Activated naive CD8-positive, alpha-beta T cell treated with anti-CD3 and anti-CD28 coated beads, Interleukin-2, amount 10 ng/mL, durations not matched to agents 7 days and 5 days (primary cell): ENCODE data around the gene MSI1. TPM values are rescaled to one million over a fixed set of nuclear protein-coding genes. Genes with fewer than 3 reads are reported as not detected.
"Not testable (repeated sequence)": the region's sequence is repeated elsewhere in the genome, so short reads cannot be mapped to it uniquely, and the experiment has no call there.

Source experiments
- ATAC-seq: fragments of 150-1000 bp; cut with Tn5 transposase; one replicate; pipeline ENCODE4 v1.10.0; 2021; ENCODE audit warnings: low read depth, moderate library complexity
- POLR2A ChIA-PET: fragments of 350-600 bp; sonication (Branson Sonifier 250); formaldehyde crosslinking; loops from one replicate; lab custom pipeline; 2021; ENCODE audit warnings: antibody characterized with exemption; lab: Charles Lee
- DNase-seq: peaks from one replicate; pipeline ENCODE4 v3.0.0; 2021
- H3K27ac Mint-ChIP-seq: one replicate; pipeline ENCODE4 v1.8.0; 2022; ENCODE audit warnings: mild to moderate bottlenecking, mixed read lengths
- H3K27me3 Mint-ChIP-seq: one replicate; pipeline ENCODE4 v1.8.0; 2022; ENCODE audit warnings: mild to moderate bottlenecking, moderate library complexity, mixed read lengths
- H3K36me3 Mint-ChIP-seq: one replicate; pipeline ENCODE4 v1.8.0; 2021; ENCODE audit warnings: mild to moderate bottlenecking, mixed read lengths
- H3K4me1 Mint-ChIP-seq: one replicate; pipeline ENCODE4 v1.8.0; 2021; ENCODE audit warnings: mixed read lengths
- H3K4me3 Mint-ChIP-seq: one replicate; pipeline ENCODE4 v1.8.0; 2022; ENCODE audit warnings: mild to moderate bottlenecking, moderate library complexity, mixed read lengths
- H3K9me3 Mint-ChIP-seq: one replicate; pipeline ENCODE4 v1.8.0; 2021; ENCODE audit warnings: mixed read lengths
- total RNA-seq, 2 experiments: library from RNA; stranded (reverse); gene quantifications; one replicate each; pipeline ENCODE4 v1.2.3, GENCODE V29; 2021

Gene MSI1
- total RNA-seq, 2 experiments from 2014 or later = not detected

DNA sequence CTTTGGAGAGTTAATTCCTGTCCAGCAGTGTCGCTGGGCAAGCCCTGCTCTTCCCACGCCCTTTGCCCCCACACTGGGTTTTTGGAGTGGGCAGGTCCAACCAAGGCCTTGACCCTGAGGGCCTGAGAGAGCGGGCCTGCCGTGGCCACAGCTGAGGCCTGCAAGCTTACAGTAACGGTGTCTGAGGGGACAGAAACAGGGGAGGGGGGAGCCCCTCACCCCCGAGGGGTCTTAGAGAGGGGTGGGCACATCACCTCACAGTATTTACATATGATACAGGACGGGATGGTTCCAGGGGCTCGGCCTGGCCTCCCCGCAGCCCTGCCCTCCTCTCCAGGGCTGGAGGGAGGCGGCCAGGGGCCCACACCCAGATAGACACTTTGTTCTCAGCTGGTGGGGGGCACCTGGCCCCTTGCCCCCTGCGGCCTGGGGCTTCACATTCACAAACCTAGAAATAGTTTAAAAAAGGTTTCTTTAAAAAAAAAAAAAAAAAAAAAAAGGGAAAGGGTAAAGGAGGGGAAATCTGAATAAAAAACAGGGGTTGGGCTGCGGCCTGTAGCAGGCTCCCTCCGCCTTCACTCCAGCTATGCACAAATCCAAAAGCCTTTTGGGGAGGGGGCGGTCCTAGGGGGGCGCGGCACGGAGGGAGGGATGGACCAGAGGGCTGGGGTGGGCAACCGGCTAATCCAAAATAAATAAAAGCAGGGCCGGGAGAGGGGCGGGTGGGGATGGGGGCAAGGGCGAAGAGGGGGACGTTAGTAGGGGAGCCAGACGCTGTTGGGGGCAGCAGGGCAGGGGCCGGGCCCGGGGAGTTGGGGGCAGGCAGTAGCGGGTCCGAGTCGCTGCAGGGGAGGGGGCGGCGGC lies 26.6 kb downstream of the MSI1 start:
- Mint-ChIP-seq H3K4me1 (no peaks in the 10 kb centered on the region), H3K9me3 (peaks cover 10% of the 10 kb centered on the region), H3K36me3 (no peaks in the 10 kb centered on the region), H3K4me3 (no peak overlapping the region), H3K27me3 (peaks cover 9% of the 10 kb centered on the region), H3K27ac (no peak overlapping the region)
- ATAC-seq = no peak
- no peak for DNase-seq
- POLR2A ChIA-PET = interaction anchor here (0.5 kb wide), 1 partner anchor 78 kb away, joined by 7 read pairs; no protein-coding TSS in a partner anchor

DNA sequence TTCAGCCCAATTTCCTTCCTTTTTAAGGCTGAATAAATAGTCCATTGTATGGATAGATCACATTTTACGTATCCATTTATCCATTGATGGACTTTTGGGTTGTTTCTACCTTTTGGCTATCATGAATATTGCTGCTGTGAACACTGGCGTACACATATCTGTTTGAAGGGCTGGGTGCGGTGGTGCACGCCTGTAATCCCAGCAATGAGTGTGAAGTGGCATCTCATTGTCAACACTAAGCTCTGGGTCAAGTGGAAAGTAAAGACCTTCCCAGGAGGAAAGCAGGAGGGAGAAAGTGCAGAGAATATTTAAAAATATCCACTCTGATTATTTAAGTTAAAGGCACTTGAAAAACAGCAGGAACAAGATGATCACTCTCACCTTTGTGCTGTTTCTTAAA lies 29.7 kb downstream of the MSI1 start:
- Mint-ChIP-seq H3K4me3 (no peak overlapping the region), H3K9me3 (peaks cover 21% of the 10 kb centered on the region), H3K4me1 (no peaks in the 10 kb centered on the region), H3K27me3 (peaks cover 11% of the 10 kb centered on the region), H3K36me3 (no peaks in the 10 kb centered on the region), H3K27ac (peak overlapping the region; percentile 68)
- no peak for DNase-seq
- POLR2A ChIA-PET = no interaction called here
- ATAC-seq = no peak

DNA sequence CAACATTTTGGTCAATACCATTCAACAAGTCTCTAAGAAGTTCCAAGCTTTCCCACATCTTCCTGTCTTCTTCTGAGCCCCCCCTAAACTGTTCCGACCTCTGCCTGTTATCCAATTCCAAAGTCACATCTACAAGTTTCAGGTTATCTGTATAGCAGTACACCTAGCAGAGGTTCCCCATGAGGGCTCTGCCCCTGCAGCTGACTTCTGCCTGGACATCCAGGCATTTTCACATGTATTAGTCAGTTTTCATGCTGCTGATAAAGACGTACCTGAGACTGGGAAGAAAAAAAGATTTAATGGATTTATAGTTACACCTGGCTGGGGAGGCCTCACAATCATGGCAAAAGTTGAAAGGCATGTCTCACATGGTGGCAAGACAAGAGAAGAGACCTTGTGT lies 31.2 kb downstream of the MSI1 start:
- DNase-seq (no peak), ATAC-seq (no peak)
- H3K27me3 Mint-ChIP-seq = peaks cover 14% of the 10 kb centered on the region
- no peaks in the 10 kb centered on the region for H3K4me1 Mint-ChIP-seq
- no peak overlapping the region for H3K4me3 Mint-ChIP-seq
- no peak overlapping the region for H3K27ac Mint-ChIP-seq
- POLR2A ChIA-PET = no interaction called here
- peaks cover 21% of the 10 kb centered on the region for H3K9me3 Mint-ChIP-seq
- no peaks in the 10 kb centered on the region for H3K36me3 Mint-ChIP-seq

DNA sequence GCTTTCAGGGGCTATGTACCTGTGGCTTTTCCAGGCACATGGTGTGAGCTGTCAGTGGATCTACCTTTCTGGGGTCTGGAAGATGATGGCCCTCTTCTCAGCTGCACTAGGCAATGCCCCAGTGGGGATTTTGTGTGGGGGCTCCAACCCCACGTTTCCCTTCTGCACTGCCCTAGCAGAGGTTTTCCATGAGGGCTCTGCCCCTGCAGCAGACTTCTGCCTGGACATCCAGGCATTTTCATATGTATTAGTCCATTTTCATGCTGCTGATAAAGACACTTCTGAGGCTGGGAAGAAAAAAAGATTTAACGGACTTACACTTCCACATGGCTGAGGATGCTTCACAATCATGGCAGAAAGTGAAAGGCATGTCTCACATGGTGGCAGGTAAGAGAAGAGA lies 32.6 kb downstream of the MSI1 start:
- H3K36me3 Mint-ChIP-seq, H3K4me3 Mint-ChIP-seq, H3K4me1 Mint-ChIP-seq, DNase-seq, H3K27ac Mint-ChIP-seq, ATAC-seq, POLR2A ChIA-PET: not testable (repeated sequence)
- Mint-ChIP-seq H3K27me3 (peaks cover 16% of the 10 kb centered on the region), H3K9me3 (peaks cover 21% of the 10 kb centered on the region)

DNA sequence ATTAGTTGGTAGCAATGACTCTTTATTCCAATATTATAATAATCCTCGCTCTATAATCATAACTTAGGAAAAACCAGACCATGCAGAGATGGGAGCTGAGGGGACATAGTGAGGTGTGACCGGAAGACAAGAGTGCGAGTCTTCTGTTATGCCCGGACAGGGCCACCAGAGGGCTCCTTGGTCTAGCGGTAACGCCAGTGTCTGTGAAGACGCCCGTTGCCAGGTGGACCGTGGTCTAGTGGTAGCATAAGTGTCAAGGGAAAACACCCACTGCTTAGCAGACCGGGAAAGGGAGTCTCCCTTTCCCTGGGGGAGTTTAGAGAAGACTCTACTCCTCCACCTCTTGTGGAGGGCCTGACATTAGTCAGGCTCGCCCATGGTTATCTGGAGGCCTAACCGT lies 33.5 kb downstream of the MSI1 start:
- Mint-ChIP-seq H3K27me3 (peaks cover 16% of the 10 kb centered on the region), H3K9me3 (peaks cover 21% of the 10 kb centered on the region)
- not testable (repeated sequence) for H3K36me3 Mint-ChIP-seq, ATAC-seq, H3K4me3 Mint-ChIP-seq, DNase-seq, H3K4me1 Mint-ChIP-seq, H3K27ac Mint-ChIP-seq
- POLR2A ChIA-PET = interaction anchor here (0.9 kb wide), 1 partner anchor 102 kb away, joined by 5 read pairs; the partner anchor contains the start of gene COX6A1

DNA sequence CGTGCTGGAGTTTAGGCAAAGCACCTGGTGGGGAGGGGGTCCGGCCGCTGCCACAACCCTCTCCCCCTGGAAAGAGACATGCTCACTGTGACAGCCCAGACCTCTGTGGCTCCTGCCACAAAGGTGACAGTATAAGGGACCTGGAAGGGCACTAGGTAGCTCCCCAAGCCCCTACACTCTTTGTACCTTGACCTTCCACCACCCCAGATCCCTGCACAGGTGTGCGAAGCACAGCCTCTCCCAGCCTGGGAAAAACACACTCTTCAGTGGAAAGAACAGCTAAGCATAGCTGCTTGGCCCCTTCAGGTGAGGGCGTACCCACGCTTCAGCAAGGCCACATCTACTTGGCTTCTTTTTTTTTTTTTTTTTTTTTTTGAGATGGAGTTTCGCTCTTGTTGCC lies 36.4 kb downstream of the MSI1 start:
- H3K36me3 Mint-ChIP-seq = no peaks in the 10 kb centered on the region
- peaks cover 8% of the 10 kb centered on the region for H3K27me3 Mint-ChIP-seq
- H3K27ac Mint-ChIP-seq = no peak overlapping the region
- no peak overlapping the region for H3K4me3 Mint-ChIP-seq
- peaks cover 12% of the 10 kb centered on the region for H3K9me3 Mint-ChIP-seq
- H3K4me1 Mint-ChIP-seq = no peaks in the 10 kb centered on the region
- POLR2A ChIA-PET = interaction anchor here (0.6 to 0.7 kb wide), 3 partner anchors 38 to 553 kb away, joined by 4 to 5 read pairs (median 4); no protein-coding TSS in a partner anchor
- DNase-seq (no peak), ATAC-seq (no peak)

DNA sequence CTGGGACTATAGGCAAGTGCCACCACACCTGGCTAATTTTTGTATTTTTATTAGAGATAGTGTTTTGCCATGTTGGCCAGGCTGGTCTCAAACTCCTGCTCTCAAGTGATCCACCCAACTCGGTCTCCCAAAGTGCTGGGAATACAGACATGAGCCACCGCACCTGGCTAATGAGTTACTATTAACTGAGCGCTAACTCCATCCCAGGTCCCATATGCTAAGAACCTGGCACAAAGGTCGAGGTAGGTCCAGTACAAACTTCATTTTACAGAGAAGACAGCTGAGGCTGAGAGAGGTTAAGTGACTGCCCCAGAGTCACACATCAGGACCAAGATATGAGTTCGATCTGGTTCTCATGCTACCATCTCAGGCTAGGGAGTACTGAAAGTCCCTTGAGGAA lies 36.9 kb downstream of the MSI1 start:
- H3K27ac Mint-ChIP-seq = no peak overlapping the region
- H3K27me3 Mint-ChIP-seq = peaks cover 8% of the 10 kb centered on the region
- DNase-seq = no peak
- H3K9me3 Mint-ChIP-seq = peaks cover 9% of the 10 kb centered on the region
- no peak for ATAC-seq
- POLR2A ChIA-PET = no interaction called here
- no peaks in the 10 kb centered on the region for H3K4me1 Mint-ChIP-seq
- no peaks in the 10 kb centered on the region for H3K36me3 Mint-ChIP-seq
- H3K4me3 Mint-ChIP-seq = no peak overlapping the region

DNA sequence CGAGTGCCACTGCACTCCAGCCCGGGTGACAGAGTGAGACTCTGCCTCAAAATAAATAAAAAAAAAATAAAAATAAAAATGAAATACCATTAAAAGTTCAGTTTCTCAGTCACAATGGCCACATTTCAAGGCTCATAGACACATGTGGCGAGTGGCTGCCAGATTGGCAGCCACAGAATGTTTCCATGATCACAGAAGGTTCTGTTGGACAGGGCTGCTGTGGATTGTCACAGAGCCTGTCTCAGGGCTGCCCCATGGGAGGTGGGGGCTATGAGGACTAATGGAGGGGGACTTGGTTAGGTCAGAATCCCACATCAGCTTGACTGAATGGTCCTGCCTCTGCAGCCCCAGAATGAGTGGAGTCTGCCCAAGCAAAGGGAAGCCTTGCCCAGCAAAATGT lies 37.6 kb downstream of the MSI1 start:
- Mint-ChIP-seq H3K4me3 (no peak overlapping the region), H3K27ac (no peak overlapping the region), H3K27me3 (peaks cover 8% of the 10 kb centered on the region), H3K36me3 (no peaks in the 10 kb centered on the region), H3K9me3 (peaks cover 5% of the 10 kb centered on the region), H3K4me1 (no peaks in the 10 kb centered on the region)
- POLR2A ChIA-PET = no interaction called here
- ATAC-seq (no peak), DNase-seq (no peak)

DNA sequence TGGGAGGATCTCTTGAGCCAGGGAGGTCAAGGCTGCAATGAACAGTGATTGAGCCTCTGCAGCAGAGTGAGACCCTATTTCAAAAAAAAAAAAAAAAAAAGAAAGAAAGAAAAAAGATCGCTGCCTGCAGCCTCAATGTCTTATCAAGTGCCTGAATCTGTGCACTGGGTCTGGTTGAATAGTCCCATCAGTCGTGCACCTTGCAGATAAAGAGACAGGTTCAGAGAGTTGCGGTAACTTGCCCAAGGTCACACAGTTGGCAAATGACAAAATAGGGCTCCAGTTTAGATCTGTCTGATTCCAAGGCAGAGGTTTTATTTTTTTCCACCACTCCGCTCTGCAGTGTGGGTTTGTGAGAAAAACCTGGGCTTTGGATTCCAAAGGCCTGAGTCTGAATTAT lies 40.7 kb downstream of the MSI1 start:
- Mint-ChIP-seq H3K27ac (no peak overlapping the region), H3K27me3 (peaks cover 5% of the 10 kb centered on the region), H3K4me1 (peaks cover 9% of the 10 kb centered on the region), H3K9me3 (no peaks in the 10 kb centered on the region), H3K4me3 (no peak overlapping the region), H3K36me3 (no peaks in the 10 kb centered on the region)
- no peak for DNase-seq
- no peak for ATAC-seq
- POLR2A ChIA-PET = interaction anchor here (0.8 kb wide), 1 partner anchor 11 kb away, joined by 3 read pairs; no protein-coding TSS in a partner anchor

DNA sequence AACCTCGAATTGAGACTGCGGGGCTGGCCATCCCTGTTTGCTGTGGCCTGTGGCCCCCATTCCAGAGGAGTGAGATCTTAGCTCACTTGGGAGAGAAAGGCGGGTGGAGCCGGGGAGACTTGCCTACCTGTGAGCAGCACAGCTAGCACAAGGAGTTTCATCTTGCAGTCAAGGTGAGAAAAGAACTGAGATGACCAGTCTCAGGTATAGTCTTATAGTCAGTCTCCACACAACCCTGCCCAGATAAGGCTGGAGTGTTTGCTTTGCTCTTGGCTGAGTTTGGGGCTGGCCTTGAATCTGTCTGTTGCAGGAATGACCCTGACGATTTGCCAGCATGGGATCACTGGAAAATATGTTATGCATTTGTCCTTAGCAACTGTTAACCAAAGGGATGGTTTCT lies 41.4 kb downstream of the MSI1 start, which contains the start of gene PLA2G1B:
Gene PLA2G1B, minus strand, starts transcription at position 187 of the 400 bp plus-strand sequence. Its CDS starts 26 bp downstream, at position 161.
- no peak for ATAC-seq
- Mint-ChIP-seq H3K9me3 (no peaks in the 10 kb centered on the region), H3K27ac (no peak within 1 kb of the TSS), H3K4me3 (no peak within 1 kb of the TSS), H3K4me1 (peaks cover 9% of the 10 kb centered on the region), H3K27me3 (peaks cover 1% of the 10 kb centered on the region), H3K36me3 (no peaks in the 10 kb centered on the region)
- POLR2A ChIA-PET = interaction anchor here (0.8 to 1.0 kb wide), 2 partner anchors 10 to 126 kb away, joined by 3 read pairs; partner anchors contain the start of gene RPLP0
- no peak for DNase-seq

DNA sequence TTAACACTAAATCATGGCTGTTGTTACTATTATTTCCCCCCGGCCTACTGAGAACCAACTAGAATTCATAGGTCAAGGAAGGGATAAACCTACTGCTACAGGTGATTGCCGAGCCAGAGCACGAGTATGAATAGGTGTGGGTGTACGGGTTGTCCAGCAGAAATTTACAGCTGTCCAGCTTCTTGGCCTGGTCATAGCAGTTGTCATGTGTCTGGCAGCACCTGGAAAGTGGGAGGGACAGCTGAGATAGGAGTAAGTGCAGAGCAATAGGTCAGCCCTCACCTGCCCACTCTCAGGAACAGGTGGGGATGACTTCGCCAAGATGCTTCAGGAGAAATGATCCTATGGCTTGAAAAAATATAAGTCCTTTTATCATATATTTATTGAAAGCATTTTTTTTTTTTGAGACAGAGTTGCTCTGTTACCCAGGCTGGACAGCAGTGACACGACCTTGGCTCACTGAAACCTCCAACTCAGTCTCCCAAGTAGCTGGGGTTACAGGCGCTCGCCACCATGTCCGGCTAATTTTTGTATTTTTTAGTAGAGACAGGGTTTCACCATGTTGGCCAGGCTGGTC lies 44.0 kb downstream of the MSI1 start:
- no peak for ATAC-seq
- H3K27ac Mint-ChIP-seq = no peak overlapping the region
- H3K9me3 Mint-ChIP-seq = no peaks in the 10 kb centered on the region
- no peak for DNase-seq
- POLR2A ChIA-PET = interaction anchor here (0.8 kb wide), 1 partner anchor 34 kb away, joined by 4 read pairs; no protein-coding TSS in a partner anchor
- no peaks in the 10 kb centered on the region for H3K27me3 Mint-ChIP-seq
- H3K36me3 Mint-ChIP-seq = no peaks in the 10 kb centered on the region
- no peak overlapping the region for H3K4me3 Mint-ChIP-seq
- H3K4me1 Mint-ChIP-seq = peaks cover 9% of the 10 kb centered on the region

DNA sequence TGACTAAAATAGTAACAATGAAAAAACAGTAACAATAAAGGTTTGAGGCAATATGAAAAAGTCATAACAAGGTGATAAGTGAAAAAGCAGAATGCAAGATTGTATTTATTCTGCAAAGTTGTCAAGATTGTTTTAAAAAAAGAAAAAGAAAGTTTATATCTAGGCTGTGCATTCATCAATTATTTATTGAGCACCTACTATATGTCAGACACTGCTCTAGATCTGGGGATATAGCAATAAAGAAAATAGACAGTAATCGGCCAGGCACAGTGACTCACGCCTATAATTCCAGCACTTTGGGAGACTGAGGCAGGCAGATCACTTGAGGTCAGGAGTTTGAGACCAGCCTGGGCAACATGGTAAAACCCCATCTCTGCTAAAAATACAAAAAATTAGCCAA lies 45.2 kb downstream of the MSI1 start:
- Mint-ChIP-seq H3K27ac (no peak overlapping the region), H3K9me3 (no peaks in the 10 kb centered on the region), H3K36me3 (no peaks in the 10 kb centered on the region), H3K4me1 (peaks cover 9% of the 10 kb centered on the region), H3K4me3 (no peak overlapping the region), H3K27me3 (no peaks in the 10 kb centered on the region)
- POLR2A ChIA-PET = no interaction called here
- DNase-seq (no peak), ATAC-seq (no peak)

DNA sequence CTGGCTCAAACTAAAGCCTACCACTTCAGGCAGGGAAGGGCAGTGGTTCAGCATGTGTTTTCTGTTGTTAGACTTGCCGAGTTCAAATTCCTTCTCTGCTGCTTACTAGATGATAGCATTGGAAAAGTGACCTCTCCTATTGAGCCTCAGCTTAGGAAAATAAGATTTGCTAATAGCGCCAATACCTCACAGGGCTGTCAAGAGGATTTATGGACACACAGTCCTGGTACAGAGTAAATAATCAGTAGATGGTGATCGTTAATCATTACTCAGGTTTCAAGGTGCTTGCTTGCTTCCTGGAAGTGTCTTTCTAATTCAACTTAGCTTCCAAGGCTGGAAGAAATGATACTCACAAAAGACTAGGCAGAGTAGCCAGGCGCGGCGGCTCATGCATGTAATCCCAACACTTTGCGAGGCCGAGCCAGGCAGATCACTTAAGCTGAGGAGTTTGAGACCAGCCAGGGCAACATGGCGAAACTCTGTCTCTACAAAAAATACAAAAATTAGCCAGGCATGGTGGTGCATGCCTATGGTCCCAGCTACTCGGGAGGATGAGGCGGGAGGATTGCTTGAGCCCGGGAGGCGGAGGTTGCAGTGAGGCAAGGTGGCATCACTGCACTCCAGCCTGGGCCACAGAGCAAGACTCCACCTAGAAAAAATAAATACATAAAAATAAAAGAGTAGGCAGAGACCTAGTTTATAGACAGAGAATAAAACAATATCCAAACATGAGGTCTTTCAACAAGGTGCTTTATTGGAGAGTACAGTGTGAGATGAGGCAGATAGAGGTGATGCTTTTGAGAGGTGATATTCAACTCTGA lies 47.4 kb downstream of the MSI1 start:
- DNase-seq (no peak), ATAC-seq (no peak)
- Mint-ChIP-seq H3K27ac (no peak overlapping the region), H3K4me1 (peaks cover 17% of the 10 kb centered on the region), H3K9me3 (no peaks in the 10 kb centered on the region), H3K4me3 (no peak overlapping the region), H3K27me3 (no peaks in the 10 kb centered on the region), H3K36me3 (no peaks in the 10 kb centered on the region)
- POLR2A ChIA-PET = interaction anchor here (0.7 to 1.9 kb wide), 3 partner anchors 19 to 1083 kb away, joined by 4 to 11 read pairs (median 4); partner anchors contain the start of genes RNU4-2 and SIRT4
